ENCODE results near the gene SMNDC1. TPM values are rescaled to one million over a fixed set of nuclear protein-coding genes. Genes with fewer than 3 reads are reported as not detected.

SMNDC1 gene
- total and polyA plus RNA-seq, 10 of the 15 experiments (the other 5 are each of a cell fraction or from before 2014, with no cell fraction given), result 4.6 to 37.2 (median 18.1) TPM

DNA sequence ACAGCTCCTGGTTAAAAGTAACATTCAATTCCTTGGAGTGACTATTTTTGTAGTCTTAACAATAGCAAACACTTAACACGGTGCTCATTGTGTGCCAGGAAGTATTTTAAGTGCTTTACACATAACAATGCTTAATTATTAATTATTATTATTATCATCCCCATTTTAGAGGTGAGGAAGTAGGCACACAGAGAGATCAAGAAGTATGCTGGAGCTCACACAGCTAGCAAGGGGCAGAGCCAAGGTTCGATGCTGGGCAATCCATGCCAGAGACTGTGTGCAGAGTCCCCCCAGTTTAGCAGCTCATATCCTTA lies 48.2 kb upstream of the SMNDC1 start:
- SMC1A ChIA-PET (ENCODE audit: uncharacterized antibody, unreplicated experiment), result interaction anchor here (0.8 to 11.1 kb wide), 20 partner anchors 10 to 210 kb away, joined by 3 to 283 read pairs (median 6); partner anchors contain the start of gene SMNDC1
- H3K79me2 ChIP-seq (ENCODE audit: control insufficient read depth, insufficient read depth, low read length), result no peaks in the 10 kb centered on the region
- CTCF ChIA-PET, result interaction anchor here (0.9 to 8.7 kb wide), 17 partner anchors 11 to 209 kb away, joined by 3 to 251 read pairs (median 8); partner anchors contain the start of genes DUSP5 and SMNDC1
- H3K9me3 ChIP-seq (replicated peaks; ENCODE audit: control insufficient read depth, insufficient read depth, low read length), result no peaks in the 10 kb centered on the region
- no peaks in the 10 kb centered on the region for H3K36me3 ChIP-seq (ENCODE audit: control insufficient read depth in 2 of 2, insufficient read depth in 2 of 2, low read length in 1 of 2)
- ATAC-seq (no peak), FAIRE-seq (no peak), DNase-seq (ENCODE audit: low read depth, low spot score) (no peak)
- no peaks in the 10 kb centered on the region for H4K20me1 ChIP-seq (ENCODE audit: control insufficient read depth, insufficient read depth)
- H3K4me2 ChIP-seq (ENCODE audit: control insufficient read depth, insufficient read depth), result no peak overlapping the region
- H3K27me3 ChIP-seq (replicated peaks in 1 of 2; ENCODE audit: control insufficient read depth in 2 of 2, insufficient read depth in 2 of 2, low read length in 1 of 2), result no peaks in the 10 kb centered on the region
- intact Hi-C loops (cut with micrococcal nuclease; ENCODE audit: unreplicated experiment), result no loop called here
- TF ChIP-seq USF2 (IDR thresholded peaks at IDR 0.05; ENCODE audit: borderline replicate concordance, low read depth, low read length), result no peak
- POLR2A ChIA-PET, result interaction anchor here (0.7 to 3.2 kb wide), 9 partner anchors 19 to 143 kb away, joined by 3 to 20 read pairs (median 4); no protein-coding TSS in a partner anchor
- BruUV-seq (replicated peaks), result no TSS peak
- no peak overlapping the region for H3K27ac ChIP-seq (ENCODE audit: control insufficient read depth, insufficient read depth)
- H2AFZ ChIP-seq (ENCODE audit: control insufficient read depth, low read depth, low read length), result no peak overlapping the region
- WGBS (ENCODE audit: insufficient coverage, insufficient replicate concordance, low lambda C conversion rate, missing lambda C conversion rate), result 100% methylated on average over 2 of the region's 2 CpGs
- in situ Hi-C loops (cut with MboI), result loop anchor here (5.0 kb wide), 1 partner anchor 194 kb away; no protein-coding TSS in a partner anchor
- H3K4me3 ChIP-seq, result no peak overlapping the region
- RAD21 ChIA-PET (ENCODE audit: unreplicated experiment), result interaction anchor here (0.6 to 6.9 kb wide), 19 partner anchors 10 to 215 kb away, joined by 3 to 325 read pairs (median 4); partner anchors contain the start of genes DUSP5 and SMNDC1
- H3K9ac ChIP-seq (ENCODE audit: control insufficient read depth, insufficient read depth, low read length), result no peak overlapping the region
- H3K4me1 ChIP-seq (ENCODE audit: control insufficient read depth, insufficient read depth, low read length), result peaks cover 40% of the 10 kb centered on the region

DNA sequence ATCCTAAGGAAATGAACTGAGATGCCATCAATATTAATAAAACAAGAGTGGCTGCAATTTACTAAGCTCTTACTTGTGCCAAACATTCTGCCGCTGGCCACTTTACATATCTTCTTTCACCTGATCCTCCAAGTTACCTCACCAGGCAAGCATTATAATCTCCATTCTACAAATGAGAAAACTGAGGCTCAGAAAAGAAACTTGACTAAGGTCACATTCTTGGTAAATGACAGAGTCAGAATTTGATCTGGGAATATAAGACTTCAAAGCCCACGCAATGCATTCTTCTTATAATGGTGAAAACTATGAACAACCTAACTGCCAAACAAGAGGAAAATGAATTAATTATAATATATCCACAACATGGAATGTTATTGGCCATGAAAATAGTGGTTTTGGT lies 46.1 kb upstream of the SMNDC1 start:
- WGBS (ENCODE audit: insufficient coverage, insufficient replicate concordance, low lambda C conversion rate, missing lambda C conversion rate), result 98% methylated on average over 2 of the region's 2 CpGs
- in situ Hi-C loops (cut with MboI), result loop anchor here (5.0 kb wide), 1 partner anchor 196 kb away; no protein-coding TSS in a partner anchor
- BruUV-seq (replicated peaks), result no TSS peak
- TF ChIP-seq BCL11A (IDR thresholded peaks at IDR 0.05; ENCODE audit: low read depth, low read length), result no peak
- TF ChIP-seq MLLT1 (IDR thresholded peaks at IDR 0.05), result no peak
- no peak for TF ChIP-seq BCL3 (IDR thresholded peaks at IDR 0.05; ENCODE audit: borderline replicate concordance, insufficient read depth, low read depth, low read length, poor library complexity, severe bottlenecking)
- TF ChIP-seq CREB1 (IDR thresholded peaks at IDR 0.05; ENCODE audit: low read depth), result no peak
- TF ChIP-seq SMC3 (IDR thresholded peaks at IDR 0.05; ENCODE audit: borderline replicate concordance, low read length), result no peak
- no peak for TF ChIP-seq SMAD1 (IDR thresholded peaks at IDR 0.05; ENCODE audit: low read depth, partially characterized antibody)
- TF ChIP-seq ZNF207 (IDR thresholded peaks at IDR 0.05; ENCODE audit: borderline replicate concordance), result no peak
- TF ChIP-seq YBX1 (IDR thresholded peaks at IDR 0.05), result no peak
- no peak for TF ChIP-seq KAT2A (conservative IDR thresholded peaks at IDR 0.05; ENCODE audit: control insufficient read depth, low read depth, low read length)
- TF ChIP-seq CBFB (IDR thresholded peaks at IDR 0.05; ENCODE audit: low read depth), result no peak
- TF ChIP-seq CBX3 (IDR thresholded peaks at IDR 0.05; ENCODE audit: borderline replicate concordance, low read depth), result no peak

More for the DNA sequence above, 46.1 kb upstream of the SMNDC1 start:
- SMC1A ChIA-PET (ENCODE audit: uncharacterized antibody, unreplicated experiment), result interaction anchor here (0.8 to 8.6 kb wide), 9 partner anchors 23 to 196 kb away, joined by 3 to 191 read pairs (median 4); no protein-coding TSS in a partner anchor
- H3K27me3 ChIP-seq (replicated peaks in 1 of 2; ENCODE audit: control insufficient read depth in 2 of 2, insufficient read depth in 2 of 2, low read length in 1 of 2), result no peaks in the 10 kb centered on the region
- H3K27ac ChIP-seq (ENCODE audit: control insufficient read depth, insufficient read depth), result no peak overlapping the region
- no peaks in the 10 kb centered on the region for H3K9me3 ChIP-seq (replicated peaks; ENCODE audit: control insufficient read depth, insufficient read depth, low read length)
- H3K4me3 ChIP-seq, result no peak overlapping the region
- H4K20me1 ChIP-seq (ENCODE audit: control insufficient read depth, insufficient read depth), result no peaks in the 10 kb centered on the region
- intact Hi-C loops (cut with micrococcal nuclease; ENCODE audit: unreplicated experiment), result no loop called here
- DNase-seq (ENCODE audit: low read depth, low spot score), result no peak
- no peak overlapping the region for H3K9ac ChIP-seq (ENCODE audit: control insufficient read depth, insufficient read depth, low read length)
- no peaks in the 10 kb centered on the region for H3K36me3 ChIP-seq (ENCODE audit: control insufficient read depth in 2 of 2, insufficient read depth in 2 of 2, low read length in 1 of 2)
- H3K4me2 ChIP-seq (ENCODE audit: control insufficient read depth, insufficient read depth), result no peak overlapping the region
- H2AFZ ChIP-seq (ENCODE audit: control insufficient read depth, low read depth, low read length), result no peak overlapping the region
- POLR2A ChIA-PET, result interaction anchor here (0.9 to 1.9 kb wide), 4 partner anchors 10 to 148 kb away, joined by 3 to 5 read pairs (median 3); no protein-coding TSS in a partner anchor
- no peak for FAIRE-seq
- CTCF ChIA-PET, result interaction anchor here (0.5 to 1.5 kb wide), 5 partner anchors 9 to 149 kb away, joined by 3 to 4 read pairs (median 3); no protein-coding TSS in a partner anchor
- H3K4me1 ChIP-seq (ENCODE audit: control insufficient read depth, insufficient read depth, low read length), result peaks cover 23% of the 10 kb centered on the region
- no peak for ATAC-seq
- RAD21 ChIA-PET (ENCODE audit: unreplicated experiment), result interaction anchor here (1.4 to 2.0 kb wide), 2 partner anchors 37 to 39 kb away, joined by 3 to 5 read pairs; no protein-coding TSS in a partner anchor
- H3K79me2 ChIP-seq (ENCODE audit: control insufficient read depth, insufficient read depth, low read length), result no peaks in the 10 kb centered on the region
